Measurements from ENCODE around the gene TMEM158.

DNA sequence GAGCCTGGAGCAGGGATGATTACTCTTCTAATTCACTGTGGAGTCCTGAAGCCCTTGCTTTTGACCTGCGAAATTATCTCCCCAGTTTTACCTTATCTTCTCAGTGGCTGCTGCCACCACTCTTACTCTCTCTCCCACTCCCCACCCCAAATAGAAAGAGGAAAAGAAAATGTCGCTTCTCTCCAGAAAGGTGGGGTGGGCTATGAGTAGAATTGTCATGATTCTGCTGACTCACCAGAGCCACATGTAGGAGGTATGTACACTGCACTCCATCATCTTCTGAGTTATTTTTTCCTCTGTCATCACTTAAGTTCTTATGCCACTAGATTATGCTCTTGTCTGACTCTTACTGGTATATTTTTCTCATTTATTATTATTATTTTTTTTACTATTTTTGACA is 43.9 kb upstream of the TMEM158 start:
- TF ChIP-seq PHF8 (conservative IDR thresholded peaks at IDR 0.05; ENCODE audit: low read depth, low read length) (no peak), ZNF274 (IDR thresholded peaks at IDR 0.05; ENCODE audit: borderline replicate concordance, extremely low read depth, low read length) (no peak), EGR1 (IDR thresholded peaks at IDR 0.05; ENCODE audit: borderline replicate concordance, low read depth, low read length) (no peak), POLR2AphosphoS5 (IDR thresholded peaks at IDR 0.05; ENCODE audit: low read depth, low read length) (no peak), FOSL1 (IDR thresholded peaks at IDR 0.05; ENCODE audit: insufficient read depth, low read depth, low read length) (no peak), RFX5 (IDR thresholded peaks at IDR 0.05; ENCODE audit: borderline replicate concordance, low read depth, low read length) (no peak), POLR2A (IDR thresholded peaks at IDR 0.05; ENCODE audit: control extremely low read depth in 1 of 2, low read depth in 2 of 2, low read length in 2 of 2) (no peak), MAFK (IDR thresholded peaks at IDR 0.05; ENCODE audit: low read depth, low read length) (no peak), SAP30 (IDR thresholded peaks at IDR 0.05; ENCODE audit: insufficient read depth, insufficient replicate concordance, low read length) (no peak)
- TF ChIP-seq, protein P1, sequence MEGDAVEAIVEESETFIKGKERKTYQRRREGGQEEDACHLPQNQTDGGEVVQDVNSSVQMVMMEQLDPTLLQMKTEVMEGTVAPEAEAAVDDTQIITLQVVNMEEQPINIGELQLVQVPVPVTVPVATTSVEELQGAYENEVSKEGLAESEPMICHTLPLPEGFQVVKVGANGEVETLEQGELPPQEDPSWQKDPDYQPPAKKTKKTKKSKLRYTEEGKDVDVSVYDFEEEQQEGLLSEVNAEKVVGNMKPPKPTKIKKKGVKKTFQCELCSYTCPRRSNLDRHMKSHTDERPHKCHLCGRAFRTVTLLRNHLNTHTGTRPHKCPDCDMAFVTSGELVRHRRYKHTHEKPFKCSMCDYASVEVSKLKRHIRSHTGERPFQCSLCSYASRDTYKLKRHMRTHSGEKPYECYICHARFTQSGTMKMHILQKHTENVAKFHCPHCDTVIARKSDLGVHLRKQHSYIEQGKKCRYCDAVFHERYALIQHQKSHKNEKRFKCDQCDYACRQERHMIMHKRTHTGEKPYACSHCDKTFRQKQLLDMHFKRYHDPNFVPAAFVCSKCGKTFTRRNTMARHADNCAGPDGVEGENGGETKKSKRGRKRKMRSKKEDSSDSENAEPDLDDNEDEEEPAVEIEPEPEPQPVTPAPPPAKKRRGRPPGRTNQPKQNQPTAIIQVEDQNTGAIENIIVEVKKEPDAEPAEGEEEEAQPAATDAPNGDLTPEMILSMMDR (IDR thresholded peaks at IDR 0.05; ENCODE audit: control extremely low read depth in 1 of 3, insufficient read depth in 1 of 3, low read depth in 1 of 3, low read length in 3 of 3), result no peak

All from H1 (cell line).